ENCODE measurements around the gene SH3BGR.

Gene SH3BGR

GRCh38 chr21:39461419-39461818 is 9.6 kb downstream of the SH3BGR start:
- no peak for DNase-seq

- no peak for DNase-seq
Observed at GRCh38 chr21:39463308-39463707, 11.5 kb downstream of the SH3BGR start.

GRCh38 chr21:39466584-39466983 is 14.8 kb downstream of the SH3BGR start:
- no peak for DNase-seq

- no peak for DNase-seq
Observed at GRCh38 chr21:39467746-39468145, 16.0 kb downstream of the SH3BGR start.

GRCh38 chr21:39468559-39468958 is 16.8 kb downstream of the SH3BGR start:
- no peak for DNase-seq

GRCh38 chr21:39471598-39471997 is 19.8 kb downstream of the SH3BGR start:
- DNase-seq = no peak

- DNase-seq = no peak
Observed at GRCh38 chr21:39472786-39473185, 21.0 kb downstream of the SH3BGR start.

GRCh38 chr21:39474611-39475010 is 22.8 kb downstream of the SH3BGR start:
- DNase-seq = no peak

- DNase-seq = no peak
Observed at GRCh38 chr21:39479164-39479813, 27.5 kb downstream of the SH3BGR start.

GRCh38 chr21:39479814-39480182 is 28.0 kb downstream of the SH3BGR start:
- no peak for DNase-seq

GRCh38 chr21:39480271-39480670 is 28.5 kb downstream of the SH3BGR start:
- DNase-seq = no peak

- no peak for DNase-seq
Observed at GRCh38 chr21:39481886-39482285, 30.1 kb downstream of the SH3BGR start.

GRCh38 chr21:39483917-39484316 is 32.1 kb downstream of the SH3BGR start:
- no peak for DNase-seq

- no peak for DNase-seq
Observed at GRCh38 chr21:39484711-39485276, 33.0 kb downstream of the SH3BGR start.

- DNase-seq = no peak
Observed at GRCh38 chr21:39489380-39489924, 37.7 kb downstream of the SH3BGR start.

- no peak for DNase-seq
Observed at GRCh38 chr21:39499156-39499555, 47.4 kb downstream of the SH3BGR start.

GRCh38 chr21:39502631-39503030 is 50.9 kb downstream of the SH3BGR start:
- no peak for DNase-seq

GRCh38 chr21:39503123-39503762 is 51.5 kb downstream of the SH3BGR start:
- DNase-seq = no peak

- no peak for DNase-seq
Observed at GRCh38 chr21:39504230-39504629, 52.5 kb downstream of the SH3BGR start.

- no peak for DNase-seq
Observed at GRCh38 chr21:39510240-39510639, 58.5 kb downstream of the SH3BGR start.

- DNase-seq = no peak
Observed at GRCh38 chr21:39511102-39511501, 59.3 kb downstream of the SH3BGR start.

GRCh38 chr21:39513735-39514134 is 62.0 kb downstream of the SH3BGR start:
- DNase-seq = no peak

GRCh38 chr21:39515684-39516472 is 64.1 kb downstream of the SH3BGR start:
- DNase-seq = no peak
